Fibroblast of peridontal ligament (primary cell): ENCODE results near the gene SELENOT.
"Not testable (repeated sequence)": the region's sequence is repeated elsewhere in the genome, so short reads cannot be mapped to it uniquely, and the experiment has no call there.

Experiments
- DNase-seq: peaks from one replicate; pipeline ENCODE4 v3.0.0-alpha.2; 2010; ENCODE audit errors: extremely low read depth

Gene SELENOT

DNA sequence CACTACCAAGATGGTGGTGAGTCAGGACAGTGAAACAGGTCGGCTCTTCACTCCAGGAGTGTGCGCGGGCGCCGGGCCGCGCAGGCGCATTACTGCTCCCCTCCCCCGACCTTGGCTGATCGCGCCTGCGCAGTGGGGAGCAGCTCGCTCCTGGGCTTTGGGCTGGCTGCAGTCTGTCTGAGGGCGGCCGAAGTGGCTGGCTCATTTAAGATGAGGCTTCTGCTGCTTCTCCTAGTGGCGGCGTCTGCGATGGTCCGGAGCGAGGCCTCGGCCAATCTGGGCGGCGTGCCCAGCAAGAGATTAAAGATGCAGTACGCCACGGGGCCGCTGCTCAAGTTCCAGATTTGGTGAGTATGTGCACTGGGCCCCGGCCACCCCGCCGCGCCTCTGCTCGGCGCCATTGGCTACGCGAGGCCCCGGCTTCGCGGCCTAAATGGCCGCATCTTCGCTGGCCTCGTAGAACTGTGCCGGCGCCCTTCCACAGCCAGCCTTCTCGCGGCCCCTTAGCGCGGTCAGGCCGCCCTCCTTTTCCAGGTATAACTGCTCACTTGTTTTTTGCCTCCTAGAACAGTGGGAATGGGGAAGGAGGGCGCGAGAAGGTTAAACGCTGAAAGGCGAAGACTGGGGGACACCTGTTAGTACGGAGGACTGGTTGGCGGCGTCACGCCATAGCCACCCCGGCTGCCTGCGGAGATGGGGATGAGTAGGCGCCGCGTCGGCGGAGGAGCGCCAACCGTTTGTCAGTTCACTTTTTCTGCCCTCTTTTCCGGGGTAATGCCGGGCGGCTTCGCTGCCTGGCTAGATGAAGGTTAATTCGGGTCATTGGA, at the start of gene SELENOT:
Gene SELENOT, plus strand, starts transcription at position 169 of the 827 bp plus-strand sequence. Its CDS starts 42 bp downstream, at position 211.
- DNase-seq: peak; percentile 96

- no peak for DNase-seq
Measured at GRCh38 chr3:150555859-150556436, 47.2 kb upstream of the SELENOT start.

- DNase-seq: no peak
Measured at GRCh38 chr3:150556792-150557191, 46.3 kb upstream of the SELENOT start.

DNA sequence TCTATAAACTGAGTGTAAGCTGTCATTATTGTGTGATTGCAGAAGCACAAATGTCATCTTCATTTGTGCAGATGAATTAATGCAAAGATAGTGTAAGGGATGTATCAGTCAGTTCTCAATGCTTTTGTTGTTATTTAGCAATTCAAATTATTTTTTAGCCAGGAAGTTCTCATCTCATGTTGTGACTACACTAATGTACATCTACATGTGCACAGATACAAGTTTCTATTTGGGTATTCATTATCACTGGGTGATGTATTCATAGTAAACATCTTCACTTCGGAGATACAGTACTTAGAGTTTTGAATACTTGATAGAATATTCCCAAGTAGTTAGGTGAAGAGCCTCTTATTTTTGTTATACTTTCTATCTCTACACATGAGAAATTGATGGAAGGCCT, 45.4 kb upstream of the SELENOT start:
- DNase-seq: no peak

GRCh38 chr3:150564243-150564642, 38.9 kb upstream of the SELENOT start:
- no peak for DNase-seq

DNA sequence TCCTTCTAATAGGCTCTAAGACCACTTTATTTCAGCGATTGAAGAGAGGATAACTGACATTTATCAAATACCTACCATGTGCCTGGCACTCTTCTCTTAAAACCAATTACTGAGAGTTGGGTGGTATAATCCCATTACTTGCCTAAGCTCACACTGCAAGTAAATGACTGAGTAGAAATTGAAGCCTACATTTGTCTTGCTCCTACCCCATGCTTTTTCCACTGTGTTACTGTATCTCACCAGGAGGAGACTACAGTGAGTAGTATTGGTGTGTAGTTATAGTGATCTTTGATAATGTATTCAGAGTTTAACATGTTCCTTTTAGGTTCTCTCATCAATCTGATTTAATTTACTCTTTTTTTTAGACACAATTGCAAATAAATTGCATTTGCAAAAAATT, 35.8 kb upstream of the SELENOT start:
- DNase-seq: no peak

- peak; percentile 14 for DNase-seq
Measured at GRCh38 chr3:150577855-150578254, 25.3 kb upstream of the SELENOT start.

DNA sequence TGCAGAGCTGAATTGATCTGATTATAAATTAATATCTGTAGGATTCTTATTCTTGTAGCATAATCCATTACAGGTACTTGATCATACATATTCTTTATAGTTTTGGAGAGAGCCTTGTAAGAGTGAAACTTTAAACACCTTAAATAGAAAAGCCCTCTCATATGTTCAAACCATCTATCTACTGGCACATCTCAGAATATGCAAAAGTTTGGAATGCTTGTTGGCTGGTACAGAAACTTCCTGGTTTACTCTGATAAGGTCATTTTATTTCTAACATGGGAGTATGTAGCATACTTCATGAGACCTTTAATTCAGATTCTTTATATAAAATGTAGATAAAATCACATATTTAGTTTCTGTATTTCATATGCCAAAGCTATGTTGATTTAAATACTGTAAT, 21.9 kb upstream of the SELENOT start:
- DNase-seq: no peak

DNA sequence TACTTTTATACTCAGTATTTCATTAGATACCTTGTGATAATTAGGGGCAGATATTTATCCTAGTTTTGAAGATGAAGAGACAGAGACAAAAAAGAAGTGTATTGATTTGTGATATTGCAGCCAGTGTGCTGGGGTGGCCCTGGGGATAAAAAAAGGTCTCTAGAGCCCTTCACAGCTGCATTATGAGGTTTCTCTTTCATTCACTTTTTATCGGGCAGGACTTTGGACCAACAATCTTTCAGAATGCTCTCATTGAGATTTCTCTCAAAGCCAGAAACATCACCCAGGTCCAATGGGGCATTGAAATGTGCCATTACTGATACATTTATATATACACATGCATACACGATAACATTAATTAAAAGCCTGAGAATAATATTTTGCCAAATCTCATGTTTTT, 20.5 kb upstream of the SELENOT start:
- no peak for DNase-seq

GRCh38 chr3:150583028-150583427, 20.1 kb upstream of the SELENOT start:
- DNase-seq: no peak

GRCh38 chr3:150588027-150588830, 14.9 kb upstream of the SELENOT start:
- no peak for DNase-seq

GRCh38 chr3:150589759-150590158, 13.4 kb upstream of the SELENOT start:
- peak; percentile 25 for DNase-seq

DNA sequence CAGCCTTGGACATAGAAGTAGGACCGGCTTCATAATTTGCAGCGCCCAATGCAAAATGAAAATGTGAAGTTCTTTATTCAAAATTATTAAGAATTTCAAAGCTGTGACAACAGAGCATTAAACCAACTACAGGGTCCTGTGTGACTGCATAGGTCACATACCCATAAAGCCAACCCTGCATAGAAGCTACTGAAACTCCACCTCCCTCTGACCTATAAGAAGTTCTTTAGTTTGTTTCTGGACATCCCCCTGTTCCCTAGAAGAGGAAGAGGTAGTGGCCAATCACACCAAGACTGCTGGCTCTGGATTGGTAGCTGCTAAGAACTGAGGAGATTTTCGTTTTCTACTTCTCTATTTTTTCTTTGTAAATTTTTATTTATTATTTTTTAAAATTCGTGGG, 9.0 kb upstream of the SELENOT start:
- DNase-seq: no peak

- no peak for DNase-seq
Measured at GRCh38 chr3:150597646-150598045, 5.5 kb upstream of the SELENOT start.

GRCh38 chr3:150599611-150600297, 3.4 kb upstream of the SELENOT start:
- no peak for DNase-seq

DNA sequence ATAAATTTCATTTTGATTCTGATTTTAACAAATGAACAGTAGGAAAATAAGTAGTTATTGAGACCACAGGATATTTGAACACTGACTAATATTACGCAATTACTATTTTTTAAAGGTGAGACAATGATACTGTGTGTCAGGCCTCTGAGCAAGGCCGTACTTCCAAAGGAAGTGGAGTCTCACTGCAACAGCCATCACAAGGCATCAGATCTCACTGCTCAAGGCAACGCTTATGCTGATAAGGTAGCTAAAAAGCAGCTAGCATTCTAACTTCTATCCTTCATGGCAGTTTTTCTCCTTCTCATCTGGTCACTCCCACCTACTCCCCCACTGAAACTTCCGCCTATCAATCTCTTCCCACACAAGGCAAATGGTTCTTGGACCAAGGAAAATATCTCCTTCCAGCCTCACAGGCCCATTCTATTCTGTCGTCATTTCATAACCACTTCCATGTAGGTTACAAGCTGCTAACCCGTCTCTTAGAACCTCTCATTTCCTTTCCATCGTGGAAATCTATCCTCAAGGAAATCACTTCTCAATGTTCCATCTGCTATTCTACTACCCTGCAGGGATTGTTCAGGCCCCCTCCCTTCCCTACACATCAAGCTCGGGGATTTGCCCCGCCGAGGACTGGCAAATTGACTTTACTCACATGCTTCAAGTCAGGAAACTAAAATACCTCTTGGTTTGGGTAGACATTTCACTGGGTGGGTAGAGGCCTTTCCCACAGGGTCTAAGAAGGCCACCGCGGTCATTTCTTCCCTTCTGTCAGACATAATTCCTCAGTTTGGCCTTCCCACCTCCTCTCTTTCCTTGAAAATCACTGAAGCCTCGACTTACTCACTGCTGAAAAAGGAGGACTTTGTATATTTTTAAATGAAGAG, 2.2 kb upstream of the SELENOT start:
- DNase-seq: not testable (repeated sequence)

GRCh38 chr3:150602426-150603152, 532 bp upstream of the SELENOT start:
- DNase-seq: no peak

DNA sequence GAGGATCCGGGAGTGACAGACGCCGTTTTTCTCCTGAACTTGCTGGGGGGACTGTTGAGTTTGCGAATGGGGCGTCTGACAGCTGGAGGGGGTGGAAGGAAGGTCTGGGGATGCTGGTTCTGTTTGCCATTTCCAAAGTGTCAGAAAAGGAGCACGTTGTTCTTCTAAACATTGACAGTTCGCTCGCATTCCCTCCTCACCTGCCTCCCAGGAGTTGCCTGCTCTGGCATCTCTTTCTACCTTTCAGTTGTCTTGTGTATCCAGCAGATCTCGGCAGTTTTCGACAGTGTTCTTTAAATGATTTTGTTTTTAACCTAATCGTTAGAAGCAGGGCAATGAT, 829 bp downstream of the SELENOT start:
- DNase-seq: no peak

DNA sequence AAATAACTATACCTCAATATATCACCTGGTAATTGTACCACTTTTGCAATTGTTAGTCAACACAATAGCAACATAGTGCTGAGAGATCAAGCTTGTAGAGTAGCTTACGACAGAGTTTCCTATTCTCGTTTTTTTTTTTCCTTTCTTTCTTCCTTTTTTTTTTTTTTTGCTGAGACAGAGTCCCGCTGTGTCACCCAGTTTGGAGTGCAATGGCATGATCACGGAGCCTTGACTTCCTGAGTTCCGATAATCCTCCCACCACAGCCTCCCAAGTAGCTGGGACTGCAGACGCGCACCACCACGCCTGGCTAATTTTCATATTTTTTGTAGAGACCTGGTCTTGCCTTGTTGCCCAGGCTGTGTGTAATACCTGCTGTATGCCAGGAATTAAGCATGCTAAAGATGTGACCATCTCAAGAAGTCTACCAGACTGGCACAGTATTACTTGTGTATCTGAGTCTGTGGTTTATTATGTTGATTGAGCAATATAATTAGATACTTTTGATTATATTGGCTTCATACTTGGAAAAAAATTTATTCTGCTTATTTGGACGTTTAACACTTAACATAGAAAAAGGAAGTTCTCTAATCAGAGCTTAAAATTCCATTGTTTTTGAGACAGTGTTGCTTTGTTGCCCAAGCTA, 3.0 kb downstream of the SELENOT start:
- no peak for DNase-seq
